Stimulated activated CD4-positive, alpha-beta T cell treated with anti-CD3 and anti-CD28 coated beads, Interleukin-2, amount 100 ng/mL, for 48 hours (primary cell): ENCODE results near the gene CCL27.

Experiments
- DNase-seq, 2 donors: peaks; one replicate each; pipeline ENCODE4 v3.0.0-alpha.2; 2020

The CCL27 gene

GRCh38 chr9:34684145-34684544, 21.7 kb upstream of the CCL27 start:
- DNase-seq: no peak

DNA sequence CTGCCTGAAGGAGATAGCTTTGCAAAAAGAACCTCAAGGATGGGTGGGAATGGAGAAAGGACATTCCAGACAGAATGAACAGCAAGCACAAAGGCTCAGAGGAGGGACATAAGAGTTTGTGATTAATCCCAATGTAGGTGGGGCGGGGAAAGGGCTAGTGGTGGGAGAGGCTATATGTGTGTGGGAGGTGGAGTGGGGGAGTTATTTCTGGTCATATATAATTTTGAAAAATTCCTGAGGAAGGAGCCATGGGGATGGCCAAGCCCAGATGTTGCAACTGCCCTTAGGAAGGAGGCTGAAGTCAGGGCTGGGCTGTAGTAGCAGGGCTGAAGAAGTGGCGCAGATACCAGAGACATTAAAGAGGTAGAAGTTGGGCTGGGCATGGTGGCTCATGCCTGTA, 13.4 kb upstream of the CCL27 start:
- DNase-seq: no peak

DNA sequence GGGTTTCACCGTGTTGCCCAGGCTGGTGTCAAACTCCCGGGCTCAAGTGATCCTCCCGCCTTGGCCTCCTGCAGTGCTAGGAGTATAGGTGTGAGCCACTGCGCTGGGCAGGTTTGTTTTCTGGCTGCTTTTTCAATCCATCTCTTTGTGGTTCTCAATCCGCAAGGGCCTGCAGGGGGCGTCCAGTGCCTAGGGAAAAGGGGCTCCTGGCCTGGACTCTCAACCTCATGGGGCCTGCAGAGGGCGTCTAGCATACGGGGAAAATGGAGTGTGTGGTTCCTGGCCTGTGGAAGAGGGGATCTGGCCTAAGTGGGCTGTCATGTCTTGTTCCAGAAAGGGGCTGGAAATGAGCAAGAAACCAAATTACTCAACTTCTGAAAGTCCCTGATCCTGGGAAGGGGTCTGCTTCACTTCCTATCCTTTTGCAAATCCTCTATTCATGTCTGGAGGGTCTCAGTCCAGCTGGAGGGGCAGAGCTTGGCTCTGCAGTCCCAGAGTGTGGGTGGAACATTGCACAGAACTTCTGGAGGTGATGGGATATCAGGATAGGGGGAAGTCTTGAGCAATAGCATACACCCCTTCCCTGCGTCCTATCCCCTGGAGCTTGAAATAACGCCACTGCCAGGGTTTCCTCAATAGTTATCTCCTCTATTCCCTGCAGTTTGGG, 12.7 kb upstream of the CCL27 start:
- peak; percentile 47 to 50 for DNase-seq

DNA sequence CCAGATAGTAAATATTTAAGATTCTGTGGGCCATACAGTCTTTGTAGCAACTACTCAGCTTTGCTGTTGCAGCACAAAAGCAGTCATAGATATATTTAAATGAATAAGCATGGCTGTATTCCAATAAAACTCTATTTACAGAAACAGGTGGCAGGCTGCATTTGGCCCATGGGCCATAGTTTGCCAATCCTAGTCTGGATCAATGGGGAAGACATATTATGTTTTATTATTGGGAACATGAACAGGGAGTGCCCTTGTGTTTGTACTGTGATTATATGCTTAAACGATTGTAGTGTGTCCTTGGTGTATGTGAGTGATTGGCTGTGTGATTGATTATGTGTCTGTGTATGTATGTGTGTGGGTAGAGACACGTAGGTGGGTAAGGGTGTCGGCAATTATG, 12.0 kb upstream of the CCL27 start:
- no peak for DNase-seq

GRCh38 chr9:34671307-34671706, 8.8 kb upstream of the CCL27 start:
- no peak for DNase-seq

DNA sequence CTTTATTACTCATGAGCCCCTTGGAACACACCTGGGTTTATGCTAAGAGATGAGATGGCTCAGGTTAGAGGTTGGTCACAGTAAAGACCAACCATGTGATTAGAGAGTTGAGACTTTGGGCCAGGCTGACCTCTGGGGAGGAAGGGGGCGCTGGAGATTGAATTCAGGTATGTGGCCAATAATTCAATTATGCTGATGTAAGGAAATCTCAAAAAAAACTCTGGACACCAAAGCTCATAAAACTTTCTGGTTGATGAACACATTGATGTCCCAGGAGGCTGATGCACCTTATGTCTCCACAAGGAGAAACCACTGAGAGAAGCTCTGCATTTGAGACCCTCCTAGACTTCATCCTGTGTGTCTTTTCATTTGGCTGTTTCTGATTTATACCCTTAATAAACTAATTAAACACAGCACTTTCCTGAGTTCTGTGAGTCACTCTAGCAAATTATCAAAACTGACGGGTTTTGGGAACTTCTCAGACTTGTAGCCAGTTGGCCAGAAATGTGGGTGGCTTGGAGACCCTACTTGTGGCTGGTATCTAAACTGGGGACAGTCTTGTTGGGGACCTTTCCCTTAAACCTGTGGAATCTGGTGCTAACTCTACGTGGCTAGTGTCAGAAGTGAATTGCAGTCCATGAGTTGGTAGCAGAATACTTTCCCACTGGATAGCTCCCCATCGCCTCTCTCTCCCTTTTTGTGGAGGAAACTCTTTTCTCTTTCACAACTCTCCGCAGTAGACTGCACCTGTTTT, 7.5 kb upstream of the CCL27 start:
- no peak for DNase-seq

DNA sequence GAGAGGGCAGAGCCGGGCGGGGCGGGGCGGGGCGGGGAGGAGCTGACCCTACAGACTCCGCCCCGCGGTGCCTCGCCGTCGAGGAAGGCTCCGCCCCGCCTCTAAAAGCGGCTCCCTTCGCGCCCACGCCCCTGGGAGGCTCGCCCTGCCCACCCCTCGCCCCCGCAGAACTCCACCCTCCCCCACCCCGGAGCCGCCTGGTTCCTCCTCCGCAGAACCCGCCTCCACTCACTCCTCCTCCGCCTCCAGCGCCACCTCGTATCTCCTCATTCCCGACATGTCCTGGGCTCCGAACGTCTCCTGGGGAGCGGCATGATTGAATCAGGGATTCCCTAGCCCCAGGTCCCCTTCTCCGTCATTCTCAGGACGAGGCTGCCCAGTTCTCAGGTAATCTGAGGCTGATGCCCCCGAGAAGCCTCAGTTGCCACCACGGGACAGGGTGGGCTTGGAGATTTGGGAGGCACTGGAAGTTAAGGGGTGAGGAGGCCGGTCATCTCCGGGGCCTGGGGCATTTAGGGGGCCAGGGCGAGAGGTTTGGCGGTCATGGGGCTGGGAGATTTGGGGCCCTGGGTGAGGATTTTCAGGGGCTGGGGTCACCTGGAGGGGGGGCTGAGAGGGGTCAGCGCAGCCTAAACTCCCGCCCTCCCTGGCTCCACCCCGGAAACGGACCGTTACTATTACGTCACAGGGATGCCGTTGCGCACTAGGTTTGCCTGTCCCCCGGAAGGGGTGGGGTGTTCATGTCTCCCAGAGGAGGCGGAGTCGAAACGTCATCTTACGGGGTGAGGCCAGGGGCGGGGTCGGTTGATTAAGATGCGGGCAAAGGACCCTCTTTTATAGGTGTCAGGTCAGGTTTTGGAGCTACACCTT, 3.2 kb upstream of the CCL27 start:
- DNase-seq: peak; percentile 72 to 76

- DNase-seq: no peak
These were observed 2.6 kb upstream of the CCL27 start for GRCh38 chr9:34665067-34665380.

- peak; percentile 46 to 49 for DNase-seq
These were observed 2.0 kb upstream of the CCL27 start for GRCh38 chr9:34664281-34665066.

- no peak for DNase-seq
These were observed 797 bp upstream of the CCL27 start for GRCh38 chr9:34663303-34663605.

DNA sequence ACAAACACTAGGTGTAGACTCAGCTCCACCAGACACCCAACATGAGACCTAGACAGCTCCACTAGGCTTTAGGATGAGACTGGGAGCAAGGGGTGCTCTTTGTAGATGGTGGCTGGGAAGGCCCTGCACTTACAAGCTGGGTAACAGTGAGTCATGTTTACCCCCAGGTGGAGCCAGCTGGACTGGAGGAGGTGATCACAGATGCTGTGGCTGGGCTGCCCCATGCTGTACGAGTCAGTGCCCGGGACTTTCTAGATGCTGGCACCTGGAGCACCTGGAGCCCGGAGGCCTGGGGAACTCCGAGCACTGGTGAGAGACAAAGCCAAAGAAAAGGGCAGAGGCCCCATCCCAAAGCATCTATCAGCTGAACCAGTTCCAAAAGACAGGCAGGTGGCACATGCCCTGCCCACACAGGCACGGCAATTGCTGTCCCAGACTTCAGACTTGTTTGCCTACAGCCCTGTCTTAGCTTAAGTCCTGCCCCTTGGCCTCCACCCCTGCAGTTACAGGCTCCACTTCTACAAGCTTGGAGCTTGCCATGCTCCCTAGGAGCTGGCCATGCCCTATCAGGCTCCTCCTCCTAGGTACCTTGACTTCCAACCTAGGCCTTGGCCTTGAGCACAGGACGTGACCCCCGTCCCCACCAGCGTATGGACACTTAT, 2.7 kb downstream of the CCL27 start:
- no peak for DNase-seq

DNA sequence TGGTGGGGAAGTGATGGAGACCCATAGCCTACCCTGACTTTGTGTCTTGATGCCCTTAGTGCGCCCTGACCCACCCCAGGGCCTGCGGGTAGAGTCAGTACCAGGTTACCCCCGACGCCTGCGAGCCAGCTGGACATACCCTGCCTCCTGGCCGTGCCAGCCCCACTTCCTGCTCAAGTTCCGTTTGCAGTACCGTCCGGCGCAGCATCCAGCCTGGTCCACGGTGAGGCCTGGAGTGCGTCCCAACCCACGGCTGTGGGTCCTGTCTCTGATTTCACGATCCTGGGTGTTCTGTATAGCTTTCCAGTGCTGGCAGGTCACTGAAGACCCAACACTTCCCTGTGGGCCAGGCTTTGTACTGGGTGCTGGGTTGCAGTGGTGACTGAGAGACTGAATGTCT, 4.0 kb downstream of the CCL27 start:
- no peak for DNase-seq

DNA sequence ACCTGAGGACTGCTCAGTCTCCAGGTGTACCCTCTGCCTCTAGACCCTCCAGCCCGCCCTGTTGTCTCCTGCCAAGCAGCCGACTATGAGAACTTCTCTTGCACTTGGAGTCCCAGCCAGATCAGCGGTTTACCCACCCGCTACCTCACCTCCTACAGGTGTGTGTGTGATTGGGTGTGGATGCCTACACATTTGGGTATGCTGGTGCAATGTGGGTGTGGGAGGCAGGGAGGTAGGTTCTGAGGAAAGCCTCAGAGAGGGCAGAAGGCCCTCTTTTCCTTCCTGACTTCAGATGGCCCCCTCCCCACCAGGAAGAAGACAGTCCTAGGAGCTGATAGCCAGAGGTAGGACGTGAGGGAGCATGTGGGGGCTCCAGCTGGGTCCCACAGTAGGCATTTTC, 5.5 kb downstream of the CCL27 start:
- no peak for DNase-seq

GRCh38 chr9:34655394-34655793, 7.1 kb downstream of the CCL27 start:
- no peak for DNase-seq

DNA sequence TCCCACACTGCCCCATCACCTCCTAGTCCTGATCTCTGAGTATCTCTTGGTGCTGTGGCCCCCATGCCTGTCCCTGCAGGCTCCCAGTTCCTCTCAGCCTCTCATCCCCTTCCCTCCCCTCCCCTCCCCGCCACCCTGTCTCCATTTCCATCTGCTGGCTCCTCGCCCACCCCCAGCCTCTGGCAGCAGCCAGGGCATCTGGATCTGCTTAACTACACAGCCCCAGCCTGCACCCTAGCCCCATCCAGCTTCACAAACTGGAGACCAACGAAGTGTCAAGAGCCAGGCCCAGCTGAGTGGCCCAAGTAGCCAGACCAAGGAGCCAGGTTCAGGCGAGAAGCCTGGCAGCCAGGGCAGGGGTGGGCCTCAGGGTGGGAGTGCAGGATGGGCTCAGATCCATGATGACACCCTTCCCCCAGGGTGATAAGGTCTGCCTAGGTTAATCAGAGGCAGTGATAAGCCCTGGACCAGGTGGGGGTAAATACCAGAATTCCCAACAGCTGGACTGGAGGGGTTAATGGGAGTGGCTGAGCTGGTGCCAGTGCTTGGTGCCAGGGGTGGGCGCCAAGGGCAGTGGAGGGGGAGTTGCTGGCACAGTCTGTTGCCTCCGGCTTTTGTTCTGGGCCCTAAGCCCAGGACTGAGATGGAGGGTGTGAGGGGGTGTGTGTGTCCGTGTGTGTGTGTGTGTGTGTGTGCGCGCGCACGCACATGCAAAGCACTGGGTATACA, 8.0 kb downstream of the CCL27 start:
- no peak for DNase-seq

GRCh38 chr9:34653151-34654072, 9.0 kb downstream of the CCL27 start:
- DNase-seq: no peak

DNA sequence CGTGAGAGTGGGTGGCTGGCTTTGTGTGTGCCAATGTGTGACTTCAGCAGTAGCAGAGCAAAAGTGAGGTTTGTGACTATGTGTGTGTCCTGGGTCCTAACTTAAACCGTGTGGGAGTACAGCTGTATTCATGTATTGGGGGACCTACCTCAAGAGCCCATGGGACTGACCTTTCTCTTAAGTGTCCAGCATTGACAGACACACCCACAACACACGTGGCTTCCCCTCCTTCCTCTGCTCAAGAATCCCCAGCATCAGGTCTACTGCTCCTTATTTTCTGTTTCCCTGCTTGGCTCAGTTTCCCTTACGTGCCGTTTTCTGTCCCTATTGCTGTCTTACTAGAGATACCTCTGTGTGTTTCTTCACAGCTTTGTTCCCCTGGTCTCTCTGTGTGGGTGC, 9.9 kb downstream of the CCL27 start:
- DNase-seq: no peak

DNA sequence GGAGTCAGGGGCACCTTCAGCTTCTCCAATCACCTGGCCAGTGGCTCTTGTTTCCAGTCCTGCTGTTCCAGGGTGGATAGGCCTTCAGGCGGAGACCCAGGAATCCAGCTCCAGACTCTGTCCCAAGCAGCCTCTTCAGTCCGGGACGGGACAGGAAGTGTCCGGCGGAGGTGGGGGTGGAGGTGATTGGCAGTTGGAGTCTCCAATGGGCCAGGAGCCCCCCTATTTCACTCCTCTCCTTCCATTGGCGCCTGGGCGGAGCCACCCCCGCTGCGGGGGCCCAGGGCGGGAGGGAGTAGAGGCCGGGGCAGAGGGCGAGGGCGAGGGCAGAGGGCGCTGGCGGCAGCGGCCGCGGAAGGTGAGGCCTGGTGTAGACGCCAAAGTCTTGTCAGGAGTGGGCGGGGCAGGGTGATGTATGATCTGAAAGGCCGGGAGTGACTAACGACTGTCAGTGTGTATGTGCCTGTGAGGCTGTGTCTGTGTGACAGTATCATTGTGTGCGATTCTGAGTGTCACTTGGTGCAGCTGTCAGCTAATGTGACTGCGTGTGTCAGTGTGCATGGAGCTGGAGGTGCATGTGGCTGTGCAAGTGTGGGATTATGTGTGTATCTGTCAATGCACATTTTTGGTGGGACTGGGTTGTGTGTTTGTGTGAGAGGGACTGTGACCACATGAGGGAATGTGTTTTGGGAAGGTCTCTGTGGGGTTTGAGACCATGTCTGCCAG, 10.4 kb downstream of the CCL27 start, which contains the start of gene IL11RA:
Gene IL11RA, plus strand, starts transcription at position 310 of the 726 bp plus-strand sequence. CDS start 3,033 bp downstream, outside the sequence.
- DNase-seq: peak; percentile 25 to 43

DNA sequence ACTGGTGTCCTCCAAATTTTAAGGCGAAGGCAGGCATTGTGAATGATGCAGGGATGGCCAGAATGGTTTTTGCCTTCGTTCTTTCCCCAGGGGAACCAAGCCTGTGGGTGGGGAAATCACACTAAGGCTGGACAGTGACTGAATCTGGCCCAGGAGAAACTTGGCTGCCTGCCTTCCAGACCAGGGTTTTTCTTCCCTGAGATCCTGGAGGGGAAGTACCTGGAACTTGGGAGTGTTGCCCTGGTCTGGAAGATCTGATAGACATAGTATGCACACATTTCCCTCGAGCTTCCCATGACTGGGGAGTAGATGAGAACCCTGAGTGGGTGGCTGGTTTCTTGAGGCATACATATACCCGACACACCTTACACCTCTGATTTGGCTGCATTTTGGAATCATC, 11.1 kb downstream of the CCL27 start:
- DNase-seq: no peak

GRCh38 chr9:34650816-34651215, 11.6 kb downstream of the CCL27 start:
- no peak for DNase-seq
